ENCODE data around the gene TMEM74B.

TMEM74B gene

DNA sequence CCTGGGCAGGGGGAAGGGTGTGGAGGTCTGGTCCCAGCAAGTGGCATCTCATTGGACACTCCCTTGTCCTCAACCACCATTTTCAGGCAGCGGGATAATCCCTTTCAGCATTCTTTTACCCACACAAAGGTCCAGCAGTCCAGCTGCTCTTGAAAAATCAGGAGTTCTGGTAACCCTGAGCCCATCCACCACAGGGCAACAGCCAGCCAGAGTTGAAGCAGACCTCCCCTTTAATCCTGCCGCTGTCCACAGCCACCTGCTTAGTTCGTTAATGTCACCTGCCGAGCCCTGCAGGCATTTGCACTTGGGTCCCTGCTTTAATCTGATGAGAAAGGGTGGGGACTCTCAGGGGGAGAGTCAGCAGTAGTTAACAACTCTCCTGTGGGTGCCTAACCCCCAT is 11.1 kb downstream of the TMEM74B start:
- Histone ChIP-seq H3K36me3 (ENCODE audit: control insufficient read depth in 2 of 2, insufficient read depth in 1 of 2, low read length in 2 of 2) (peaks cover 4 to 30% of the 10 kb centered on the region in 2 experiments; a peak in 1 of 3 replicates), H3K4me1 (ENCODE audit: control insufficient read depth, insufficient read depth, low read length) (no peaks in the 10 kb centered on the region), H3K9me3 (ENCODE audit: control insufficient read depth, insufficient read depth, low read depth, low read length) (no peaks in the 10 kb centered on the region), H3K4me3 (ENCODE audit: low read depth, low read length) (no peak overlapping the region), H3K27ac (ENCODE audit: extremely low read depth, low read depth, low read length) (no peak overlapping the region)
- ChIA-PET POLR2A (no interaction called here), CTCF (interaction anchor here (0.5 kb wide), 1 partner anchor 30 kb away, joined by 3 read pairs; the partner anchor contains the start of gene C20orf202)
- TF ChIP-seq, protein P1, sequence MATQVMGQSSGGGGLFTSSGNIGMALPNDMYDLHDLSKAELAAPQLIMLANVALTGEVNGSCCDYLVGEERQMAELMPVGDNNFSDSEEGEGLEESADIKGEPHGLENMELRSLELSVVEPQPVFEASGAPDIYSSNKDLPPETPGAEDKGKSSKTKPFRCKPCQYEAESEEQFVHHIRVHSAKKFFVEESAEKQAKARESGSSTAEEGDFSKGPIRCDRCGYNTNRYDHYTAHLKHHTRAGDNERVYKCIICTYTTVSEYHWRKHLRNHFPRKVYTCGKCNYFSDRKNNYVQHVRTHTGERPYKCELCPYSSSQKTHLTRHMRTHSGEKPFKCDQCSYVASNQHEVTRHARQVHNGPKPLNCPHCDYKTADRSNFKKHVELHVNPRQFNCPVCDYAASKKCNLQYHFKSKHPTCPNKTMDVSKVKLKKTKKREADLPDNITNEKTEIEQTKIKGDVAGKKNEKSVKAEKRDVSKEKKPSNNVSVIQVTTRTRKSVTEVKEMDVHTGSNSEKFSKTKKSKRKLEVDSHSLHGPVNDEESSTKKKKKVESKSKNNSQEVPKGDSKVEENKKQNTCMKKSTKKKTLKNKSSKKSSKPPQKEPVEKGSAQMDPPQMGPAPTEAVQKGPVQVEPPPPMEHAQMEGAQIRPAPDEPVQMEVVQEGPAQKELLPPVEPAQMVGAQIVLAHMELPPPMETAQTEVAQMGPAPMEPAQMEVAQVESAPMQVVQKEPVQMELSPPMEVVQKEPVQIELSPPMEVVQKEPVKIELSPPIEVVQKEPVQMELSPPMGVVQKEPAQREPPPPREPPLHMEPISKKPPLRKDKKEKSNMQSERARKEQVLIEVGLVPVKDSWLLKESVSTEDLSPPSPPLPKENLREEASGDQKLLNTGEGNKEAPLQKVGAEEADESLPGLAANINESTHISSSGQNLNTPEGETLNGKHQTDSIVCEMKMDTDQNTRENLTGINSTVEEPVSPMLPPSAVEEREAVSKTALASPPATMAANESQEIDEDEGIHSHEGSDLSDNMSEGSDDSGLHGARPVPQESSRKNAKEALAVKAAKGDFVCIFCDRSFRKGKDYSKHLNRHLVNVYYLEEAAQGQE (tag by site-specific recombination; IDR thresholded peaks at IDR 0.05): no peak
- TF ChIP-seq ZIC2 (tag by site-specific recombination; IDR thresholded peaks at IDR 0.05): peak; percentile 61

DNA sequence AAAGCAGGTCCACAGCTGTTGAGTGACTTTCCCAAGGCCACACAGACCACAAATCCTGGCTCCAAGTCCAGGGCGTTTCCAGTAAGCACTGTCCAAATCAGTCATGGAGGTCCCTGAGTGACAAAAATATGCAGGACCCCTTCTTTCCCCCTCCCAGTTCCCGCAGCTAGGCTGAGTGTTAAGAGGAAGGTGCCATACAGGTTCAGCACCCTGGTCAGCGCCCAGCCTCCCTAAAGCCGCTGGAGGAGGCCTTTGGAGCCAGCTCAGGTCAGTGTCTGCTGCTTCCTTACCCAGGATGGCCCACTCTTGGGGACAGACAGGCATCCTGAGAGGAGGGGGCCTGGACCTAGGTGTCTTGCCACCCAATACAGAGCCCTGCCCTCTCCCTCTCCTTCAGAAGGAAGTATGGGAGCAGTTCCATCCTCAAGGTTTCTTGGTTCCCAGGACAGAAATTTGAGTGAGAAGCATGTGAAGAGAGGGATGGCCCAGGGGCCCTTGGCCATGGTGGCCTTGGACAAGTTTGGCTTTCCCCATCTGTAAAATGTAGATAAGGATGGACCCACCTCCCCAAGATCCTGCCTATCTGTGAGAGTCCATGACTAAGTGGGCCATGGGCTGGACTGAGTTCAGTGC is 13.2 kb downstream of the TMEM74B start:
- Histone ChIP-seq H3K4me1 (ENCODE audit: control insufficient read depth, insufficient read depth, low read length) (no peaks in the 10 kb centered on the region), H3K4me3 (ENCODE audit: low read depth, low read length) (no peak overlapping the region), H3K27ac (ENCODE audit: extremely low read depth, low read depth, low read length) (no peak overlapping the region), H3K9me3 (ENCODE audit: control insufficient read depth, insufficient read depth, low read depth, low read length) (no peaks in the 10 kb centered on the region), H3K36me3 (ENCODE audit: control insufficient read depth in 2 of 2, insufficient read depth in 1 of 2, low read length in 2 of 2) (peaks cover 20 to 51% of the 10 kb centered on the region in 2 experiments)
- TF ChIP-seq ZNF354C (tag by site-specific recombination; IDR thresholded peaks at IDR 0.05; ENCODE audit: borderline replicate concordance, low read depth): no peak
- TF ChIP-seq, protein P1 (tag by site-specific recombination; IDR thresholded peaks at IDR 0.05): peak; percentile 96
- ChIA-PET CTCF (interaction anchor here (1.4 kb wide), 1 partner anchor 14 kb away, joined by 4 read pairs; no protein-coding TSS in a partner anchor), POLR2A (interaction anchor here (1.1 kb wide), 1 partner anchor 13 kb away, joined by 3 read pairs; no protein-coding TSS in a partner anchor)

DNA sequence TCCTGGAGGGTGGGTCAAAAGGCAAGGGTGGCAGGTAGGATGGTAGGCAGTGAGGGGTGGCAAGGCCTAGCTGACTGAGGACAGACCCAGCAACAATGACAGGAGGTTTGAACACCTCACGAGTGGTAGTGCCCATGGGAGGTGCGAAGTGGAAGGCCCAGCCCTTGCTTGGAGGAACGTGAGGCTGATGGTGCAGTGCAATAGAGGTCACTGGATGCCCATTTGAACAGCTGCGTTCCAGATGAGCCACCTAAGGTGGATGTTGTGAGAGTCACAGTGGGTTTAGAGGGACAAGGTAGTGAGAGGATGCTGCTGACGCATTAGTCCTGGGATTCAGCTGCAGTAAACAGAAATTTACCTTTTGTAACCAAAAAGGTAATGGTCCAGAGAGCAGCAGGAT is 15.6 kb downstream of the TMEM74B start:
- TF ChIP-seq, protein P2, sequence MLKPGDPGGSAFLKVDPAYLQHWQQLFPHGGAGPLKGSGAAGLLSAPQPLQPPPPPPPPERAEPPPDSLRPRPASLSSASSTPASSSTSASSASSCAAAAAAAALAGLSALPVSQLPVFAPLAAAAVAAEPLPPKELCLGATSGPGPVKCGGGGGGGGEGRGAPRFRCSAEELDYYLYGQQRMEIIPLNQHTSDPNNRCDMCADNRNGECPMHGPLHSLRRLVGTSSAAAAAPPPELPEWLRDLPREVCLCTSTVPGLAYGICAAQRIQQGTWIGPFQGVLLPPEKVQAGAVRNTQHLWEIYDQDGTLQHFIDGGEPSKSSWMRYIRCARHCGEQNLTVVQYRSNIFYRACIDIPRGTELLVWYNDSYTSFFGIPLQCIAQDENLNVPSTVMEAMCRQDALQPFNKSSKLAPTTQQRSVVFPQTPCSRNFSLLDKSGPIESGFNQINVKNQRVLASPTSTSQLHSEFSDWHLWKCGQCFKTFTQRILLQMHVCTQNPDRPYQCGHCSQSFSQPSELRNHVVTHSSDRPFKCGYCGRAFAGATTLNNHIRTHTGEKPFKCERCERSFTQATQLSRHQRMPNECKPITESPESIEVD (tag by site-specific recombination; IDR thresholded peaks at IDR 0.05): no peak
- TF ChIP-seq ZFHX2 (tag by site-specific recombination; conservative IDR thresholded peaks at IDR 0.05) (no peak), ZNF133 (tag by site-specific recombination; IDR thresholded peaks at IDR 0.05) (no peak), ZFP3 (tag by site-specific recombination; IDR thresholded peaks at IDR 0.05; ENCODE audit: low read depth) (no peak), TRIM28 (IDR thresholded peaks at IDR 0.05; ENCODE audit: borderline replicate concordance, low read length) (no peak), ZNF416 (tag by site-specific recombination; IDR thresholded peaks at IDR 0.05) (no peak), SP3 (tag by site-specific recombination; IDR thresholded peaks at IDR 0.05) (no peak), ZNF768 (tag by site-specific recombination; IDR thresholded peaks at IDR 0.05) (no peak), ZNF555 (tag by site-specific recombination; conservative IDR thresholded peaks at IDR 0.05) (no peak), ZNF48 (tag by site-specific recombination; IDR thresholded peaks at IDR 0.05) (no peak), ZNF37A (tag by site-specific recombination; IDR thresholded peaks at IDR 0.05) (no peak)
- TF ChIP-seq, protein P3, sequence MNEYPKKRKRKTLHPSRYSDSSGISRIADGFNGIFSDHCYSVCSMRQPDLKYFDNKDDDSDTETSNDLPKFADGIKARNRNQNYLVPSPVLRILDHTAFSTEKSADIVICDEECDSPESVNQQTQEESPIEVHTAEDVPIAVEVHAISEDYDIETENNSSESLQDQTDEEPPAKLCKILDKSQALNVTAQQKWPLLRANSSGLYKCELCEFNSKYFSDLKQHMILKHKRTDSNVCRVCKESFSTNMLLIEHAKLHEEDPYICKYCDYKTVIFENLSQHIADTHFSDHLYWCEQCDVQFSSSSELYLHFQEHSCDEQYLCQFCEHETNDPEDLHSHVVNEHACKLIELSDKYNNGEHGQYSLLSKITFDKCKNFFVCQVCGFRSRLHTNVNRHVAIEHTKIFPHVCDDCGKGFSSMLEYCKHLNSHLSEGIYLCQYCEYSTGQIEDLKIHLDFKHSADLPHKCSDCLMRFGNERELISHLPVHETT (tag by site-specific recombination; IDR thresholded peaks at IDR 0.05): no peak
- no peak overlapping the region for H3K27ac ChIP-seq (ENCODE audit: extremely low read depth, low read depth, low read length)
- ChIA-PET POLR2A (no interaction called here), CTCF (no interaction called here)
- H3K9me3 ChIP-seq (ENCODE audit: control insufficient read depth, insufficient read depth, low read depth, low read length): no peaks in the 10 kb centered on the region
- no peaks in the 10 kb centered on the region for H3K4me1 ChIP-seq (ENCODE audit: control insufficient read depth, insufficient read depth, low read length)
- H3K4me3 ChIP-seq (ENCODE audit: low read depth, low read length): no peak overlapping the region
- H3K36me3 ChIP-seq (ENCODE audit: control insufficient read depth in 2 of 2, insufficient read depth in 1 of 2, low read length in 2 of 2): peaks cover 30 to 71% of the 10 kb centered on the region in 2 experiments
